Endothelial cell of umbilical vein (primary cell): ENCODE measurements around the gene APOD. TPM values are rescaled to one million over a fixed set of nuclear protein-coding genes. Genes with fewer than 3 reads are reported as not detected.

ENCODE experiments used
- BruUV-seq: library from RNA; stranded (reverse); fragments of 400-500 nt; replicated peaks from 2 replicates; lab custom pipeline; 2021; lab: Mats Ljungman, UMichigan
- CTCF ChIA-PET: fragments of 300-600, 350-600 bp; sonication (Branson Sonifier 250); formaldehyde crosslinking; loops from one replicate; lab custom pipeline; 2021; ENCODE audit warnings: antibody characterized with exemption, inconsistent platforms; lab: Charles Lee
- POLR2A ChIA-PET: fragments of 300-600, 350-600 bp; sonication (Branson Sonifier 250); formaldehyde crosslinking; loops from one replicate; lab custom pipeline; 2021; ENCODE audit warnings: antibody characterized with exemption, inconsistent platforms; lab: Charles Lee
- DNase-seq: peaks from one replicate; pipeline ENCODE4 v3.0.0-alpha.2; 2011; ENCODE audit warnings: low read depth, low spot score
- FAIRE-seq: peaks from 2 replicates; lab custom pipeline; 2011; peaks lifted over from hg19 to GRCh38; lab: Jason Lieb, UNC
- H2AFZ ChIP-seq: 2 replicates; pipeline ENCODE4 v1.6.0; 2012; ENCODE audit warnings: low read depth, low read length, control low read depth, inconsistent platforms
- H3K27ac ChIP-seq: 2 replicates; pipeline ENCODE4 v1.5.1; 2011; ENCODE audit warnings: low read depth, mild to moderate bottlenecking, control low read depth, low read length, moderate library complexity; ENCODE audit not compliant: insufficient read depth
- H3K27me3 ChIP-seq, 2 experiments: 2 replicates each; pipeline versions ENCODE4 v1.6.0 to v1.6.1; 2011; ENCODE audit warnings: low read length in 2 of 2, mixed read lengths in 1 of 2; ENCODE audit not compliant: control insufficient read depth in 2 of 2, insufficient read depth in 2 of 2
- H3K36me3 ChIP-seq, 2 experiments: 2 replicates in 1 of 2; 3 replicates in 1 of 2; pipeline ENCODE4 v1.5.1; 2011; ENCODE audit warnings: low read length in 2 of 2, mild to moderate bottlenecking in 1 of 2, moderate library complexity in 1 of 2; ENCODE audit not compliant: control insufficient read depth in 2 of 2, insufficient read depth in 2 of 2; ENCODE audit errors: extremely low read depth in 1 of 2
- H3K4me1 ChIP-seq: 3 replicates; pipeline ENCODE4 v1.5.1; 2011; ENCODE audit warnings: mild to moderate bottlenecking, low read length; ENCODE audit not compliant: control insufficient read depth, insufficient read depth; ENCODE audit errors: extremely low read depth
- H3K4me2 ChIP-seq: 2 replicates; pipeline ENCODE4 v1.6.1; 2011; ENCODE audit warnings: low read length, control low read depth, mixed read lengths; ENCODE audit not compliant: insufficient read depth
- H3K4me3 ChIP-seq, 3 experiments: fragments of 200-600 bp in 1 of 3; sonication (generic), shearing (Covaris generic) in 1 of 3; replicated peaks in 1 of 3; 2 replicates each; pipeline ENCODE4 v1.5.1; 2011 to 2016; ENCODE audit warnings: control low read depth in 3 of 3, low read length in 3 of 3, mild to moderate bottlenecking in 2 of 3, inconsistent platforms in 1 of 3, low read depth in 1 of 3, moderate library complexity in 1 of 3; ENCODE audit not compliant: insufficient read depth in 1 of 3
- H3K79me2 ChIP-seq: 2 replicates; pipeline ENCODE4 v1.6.0; 2012; ENCODE audit warnings: low read length, inconsistent platforms; ENCODE audit not compliant: control insufficient read depth, insufficient read depth
- H3K9ac ChIP-seq: replicated peaks from 2 replicates; pipeline ENCODE3; 2011; ENCODE audit warnings: low read length, control low read depth; ENCODE audit not compliant: insufficient read depth; ENCODE audit errors: extremely low read depth
- H3K9me1 ChIP-seq: replicated peaks from 3 replicates; pipeline ENCODE4 v1.6.0; 2011; ENCODE audit warnings: mild to moderate bottlenecking, low read length; ENCODE audit not compliant: control insufficient read depth, insufficient read depth; ENCODE audit errors: extremely low read depth
- H3K9me3 ChIP-seq: replicated peaks from 2 replicates; pipeline ENCODE4 v1.5.1; 2012; ENCODE audit warnings: low read length, inconsistent platforms; ENCODE audit not compliant: control insufficient read depth, insufficient read depth
- H4K20me1 ChIP-seq: replicated peaks from 2 replicates; pipeline ENCODE3; 2011; ENCODE audit warnings: mild to moderate bottlenecking, low read length; ENCODE audit not compliant: control insufficient read depth, insufficient read depth; ENCODE audit errors: extremely low read depth
- EZH2 ChIP-seq: IDR thresholded peaks from 2 replicates; pipeline ENCODE4 v1.6.1; 2012; ENCODE audit warnings: borderline replicate concordance, low read depth, mild to moderate bottlenecking, moderate library complexity, low read length, inconsistent platforms; ENCODE audit not compliant: severe bottlenecking
- FOS ChIP-seq: IDR thresholded peaks from 2 replicates; pipeline ENCODE4 v1.6.1; 2011; ENCODE audit warnings: mild to moderate bottlenecking, low read length, moderate library complexity, borderline replicate concordance; ENCODE audit not compliant: insufficient read depth
- GATA2 ChIP-seq: IDR thresholded peaks from 2 replicates; pipeline ENCODE4 v1.7.0; 2011; ENCODE audit warnings: low read depth, mild to moderate bottlenecking, moderate library complexity, mixed read lengths, low read length; ENCODE audit not compliant: insufficient read length, insufficient read depth
- JUN ChIP-seq: IDR thresholded peaks from 2 replicates; pipeline ENCODE4 v1.6.1; 2011; ENCODE audit warnings: borderline replicate concordance, low read depth; ENCODE audit not compliant: insufficient read length, insufficient read depth
- MYC ChIP-seq: IDR thresholded peaks from one replicate; pipeline ENCODE4 v1.6.1; 2011; ENCODE audit warnings: mild to moderate bottlenecking, low read depth, low read length
- POLR2A ChIP-seq: IDR thresholded peaks from 2 replicates; pipeline ENCODE4 v1.6.1; 2012; ENCODE audit warnings: low read depth, mild to moderate bottlenecking, control low read depth, low read length
- POLR2AphosphoS5 ChIP-seq: IDR thresholded peaks from 2 replicates; pipeline ENCODE4 v1.6.1; 2012; ENCODE audit warnings: low read depth, mild to moderate bottlenecking, control low read depth, low read length, moderate library complexity; ENCODE audit not compliant: insufficient read depth
- dilution Hi-C: fragments of 300-500 bp; cut with MboI; formaldehyde crosslinking; loops from one replicate; pipeline ENCODE4 v1.15.0; 2019; ENCODE audit warnings: low sequenced_read_pairs; ENCODE audit not compliant: extremely low pct_ligation_motif_present
- intact Hi-C: fragments of 100-400 bp; cut with micrococcal nuclease; formaldehyde crosslinking; loops from one replicate; pipeline ENCODE4 v1.10.0; 2022
- polyA plus RNA-seq, 4 experiments: library from polyadenylated mRNA; depleted of rRNA in 3 of 4; stranded (reverse) in 3 of 4; unstranded in 1 of 4; fragments of >200 nt; gene quantifications; 2 replicates each; pipeline versions ENCODE4 v1.2.1 to v1.2.3, GENCODE V29; 2011 to 2012; ENCODE audit warnings: missing spikeins in 1 of 4
- total RNA-seq: library from RNA; stranded (reverse); gene quantifications from 2 replicates; pipeline ENCODE4 v1.2.3, GENCODE V29; 2021
- TF ChIP-seq, protein P1 (sequence below), 2 donors: IDR thresholded peaks; 1 replicate in 1 of 2; 2 replicates in 1 of 2; pipeline ENCODE4 v1.5.1; 2011; ENCODE audit warnings: low read length in 2 of 2, mild to moderate bottlenecking in 2 of 2, moderate library complexity in 2 of 2, control low read depth in 1 of 2, inconsistent platforms in 1 of 2, low read depth in 1 of 2; ENCODE audit not compliant: insufficient read depth in 1 of 2; ENCODE audit errors: extremely low read depth in 1 of 2
- TF ChIP-seq, protein P2 (sequence below): IDR thresholded peaks from 2 replicates; pipeline ENCODE4 v1.6.1; 2011; ENCODE audit not compliant: insufficient read depth, insufficient read length

Gene APOD
- total and polyA plus RNA-seq, 2 donors (not counting 3 experiments of a cell fraction or from before 2014, with no cell fraction given) = 2.2 to 2.9 TPM

DNA sequence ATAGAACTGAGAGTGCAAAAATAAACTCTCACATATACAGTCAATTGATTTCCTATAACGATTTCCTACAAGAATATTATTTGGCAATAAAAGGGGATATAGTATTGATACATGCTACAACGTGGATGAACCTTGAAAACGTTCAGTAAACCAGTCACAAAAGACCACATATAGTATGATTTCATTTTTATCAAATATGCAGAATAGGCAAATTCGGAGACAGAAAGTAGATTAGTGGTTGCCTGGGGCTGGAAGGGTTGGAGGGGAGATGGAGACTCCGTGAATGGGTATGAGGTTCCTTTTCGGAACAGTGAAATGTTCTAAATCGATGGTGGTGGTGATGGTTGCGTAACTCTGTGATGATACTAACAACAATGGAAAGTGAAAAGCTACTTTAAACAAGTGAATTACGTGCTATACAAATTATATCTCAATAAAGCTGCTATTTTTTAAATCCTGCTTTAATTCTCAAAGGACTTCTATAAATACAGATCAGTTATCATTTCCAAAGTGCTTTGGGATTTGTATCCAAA, 6.0 kb downstream of the APOD start:
- H3K4me2 ChIP-seq = no peak overlapping the region
- H3K9ac ChIP-seq = no peak overlapping the region
- ChIA-PET POLR2A (no interaction called here), CTCF (interaction anchor here (0.7 to 1.3 kb wide), 2 partner anchors 9 to 10 kb away, joined by 3 to 4 read pairs; no protein-coding TSS in a partner anchor)
- no peaks in the 10 kb centered on the region for H3K4me1 ChIP-seq
- TF ChIP-seq FOS = no peak
- TF ChIP-seq POLR2A = no peak
- no peak for TF ChIP-seq EZH2
- TF ChIP-seq, protein P1, sequence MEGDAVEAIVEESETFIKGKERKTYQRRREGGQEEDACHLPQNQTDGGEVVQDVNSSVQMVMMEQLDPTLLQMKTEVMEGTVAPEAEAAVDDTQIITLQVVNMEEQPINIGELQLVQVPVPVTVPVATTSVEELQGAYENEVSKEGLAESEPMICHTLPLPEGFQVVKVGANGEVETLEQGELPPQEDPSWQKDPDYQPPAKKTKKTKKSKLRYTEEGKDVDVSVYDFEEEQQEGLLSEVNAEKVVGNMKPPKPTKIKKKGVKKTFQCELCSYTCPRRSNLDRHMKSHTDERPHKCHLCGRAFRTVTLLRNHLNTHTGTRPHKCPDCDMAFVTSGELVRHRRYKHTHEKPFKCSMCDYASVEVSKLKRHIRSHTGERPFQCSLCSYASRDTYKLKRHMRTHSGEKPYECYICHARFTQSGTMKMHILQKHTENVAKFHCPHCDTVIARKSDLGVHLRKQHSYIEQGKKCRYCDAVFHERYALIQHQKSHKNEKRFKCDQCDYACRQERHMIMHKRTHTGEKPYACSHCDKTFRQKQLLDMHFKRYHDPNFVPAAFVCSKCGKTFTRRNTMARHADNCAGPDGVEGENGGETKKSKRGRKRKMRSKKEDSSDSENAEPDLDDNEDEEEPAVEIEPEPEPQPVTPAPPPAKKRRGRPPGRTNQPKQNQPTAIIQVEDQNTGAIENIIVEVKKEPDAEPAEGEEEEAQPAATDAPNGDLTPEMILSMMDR (IDR thresholded peaks at IDR 0.05; ENCODE audit: extremely low read depth in 1 of 2, insufficient read depth in 1 of 2, low read depth in 1 of 2, low read length in 2 of 2) = no peak
- TF ChIP-seq MYC = no peak
- no peak for TF ChIP-seq POLR2AphosphoS5
- TF ChIP-seq, protein P2, sequence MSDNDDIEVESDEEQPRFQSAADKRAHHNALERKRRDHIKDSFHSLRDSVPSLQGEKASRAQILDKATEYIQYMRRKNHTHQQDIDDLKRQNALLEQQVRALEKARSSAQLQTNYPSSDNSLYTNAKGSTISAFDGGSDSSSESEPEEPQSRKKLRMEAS = no peak
- TF ChIP-seq JUN = no peak
- no peak for TF ChIP-seq GATA2
- FAIRE-seq (no peak), DNase-seq (no peak)
- H3K9me3 ChIP-seq = no peaks in the 10 kb centered on the region
- H3K9me1 ChIP-seq = no peaks in the 10 kb centered on the region
- H3K36me3 ChIP-seq = no peaks in the 10 kb centered on the region
- H3K27me3 ChIP-seq = peaks cover 0 to 5% of the 10 kb centered on the region in 2 experiments
- no TSS peak for BruUV-seq
- H3K79me2 ChIP-seq = no peaks in the 10 kb centered on the region
- intact Hi-C loops = no loop called here
- H4K20me1 ChIP-seq = no peaks in the 10 kb centered on the region
- no peak overlapping the region for H3K27ac ChIP-seq
- no peak overlapping the region for H3K4me3 ChIP-seq
- dilution Hi-C loops = no loop called here
- H2AFZ ChIP-seq = no peak overlapping the region
